ENCODE results near the gene POLR2L.

DNA sequence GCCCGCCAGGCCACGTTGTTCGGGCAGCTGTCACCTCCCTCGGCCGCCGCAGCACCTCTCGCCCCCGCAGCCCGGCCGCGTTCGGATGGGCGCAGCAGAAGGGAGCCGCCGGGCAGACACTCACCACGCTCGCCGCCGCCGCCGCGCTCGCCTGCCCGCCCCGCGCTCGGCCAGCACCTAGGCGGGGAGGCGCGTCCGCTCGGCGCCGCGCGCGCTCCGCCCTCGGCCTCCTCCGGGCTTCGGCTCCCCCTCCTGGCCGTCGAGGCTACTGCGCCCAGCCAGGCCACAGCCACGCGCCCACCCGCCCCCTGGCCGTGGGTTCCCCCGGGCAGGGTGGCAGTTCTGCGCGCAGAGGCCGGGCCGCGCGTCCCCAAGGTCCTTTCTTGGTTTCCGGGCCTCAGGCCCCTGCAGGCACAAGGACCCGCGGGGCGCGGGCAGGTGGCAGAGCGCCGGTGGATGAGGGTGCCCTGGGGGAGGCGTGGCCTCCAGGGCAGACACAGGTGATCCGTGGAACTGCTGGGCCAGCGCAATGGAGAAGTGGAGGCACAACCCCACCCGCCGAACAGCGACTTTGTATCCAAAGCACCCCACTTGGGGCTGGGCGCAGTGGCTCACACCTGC, 44.1 kb downstream of the POLR2L start, which contains the start of gene SLC25A22:
- TF ChIP-seq POLR2A (IDR thresholded peaks at IDR 0.05): no peak
- TF ChIP-seq, protein P1, sequence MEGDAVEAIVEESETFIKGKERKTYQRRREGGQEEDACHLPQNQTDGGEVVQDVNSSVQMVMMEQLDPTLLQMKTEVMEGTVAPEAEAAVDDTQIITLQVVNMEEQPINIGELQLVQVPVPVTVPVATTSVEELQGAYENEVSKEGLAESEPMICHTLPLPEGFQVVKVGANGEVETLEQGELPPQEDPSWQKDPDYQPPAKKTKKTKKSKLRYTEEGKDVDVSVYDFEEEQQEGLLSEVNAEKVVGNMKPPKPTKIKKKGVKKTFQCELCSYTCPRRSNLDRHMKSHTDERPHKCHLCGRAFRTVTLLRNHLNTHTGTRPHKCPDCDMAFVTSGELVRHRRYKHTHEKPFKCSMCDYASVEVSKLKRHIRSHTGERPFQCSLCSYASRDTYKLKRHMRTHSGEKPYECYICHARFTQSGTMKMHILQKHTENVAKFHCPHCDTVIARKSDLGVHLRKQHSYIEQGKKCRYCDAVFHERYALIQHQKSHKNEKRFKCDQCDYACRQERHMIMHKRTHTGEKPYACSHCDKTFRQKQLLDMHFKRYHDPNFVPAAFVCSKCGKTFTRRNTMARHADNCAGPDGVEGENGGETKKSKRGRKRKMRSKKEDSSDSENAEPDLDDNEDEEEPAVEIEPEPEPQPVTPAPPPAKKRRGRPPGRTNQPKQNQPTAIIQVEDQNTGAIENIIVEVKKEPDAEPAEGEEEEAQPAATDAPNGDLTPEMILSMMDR (IDR thresholded peaks at IDR 0.05): peak; percentile 98 to 99 (median 98)
